SK-N-SH (cell line): ENCODE results near the gene SH3PXD2B. TPM values are rescaled to one million over a fixed set of nuclear protein-coding genes. Genes with fewer than 3 reads are reported as not detected.

Experiments used
- CTCF ChIA-PET: fragments of 300-600, 350-600 bp; formaldehyde crosslinking; extraction: SDS; loops from one replicate; lab custom pipeline; 2021; lab: Yijun Ruan, JAX
- POLR2A ChIA-PET: fragments of 350-600 bp; sonication (Branson Sonifier 250); formaldehyde crosslinking; extraction: SDS; loops from one replicate; lab custom pipeline; 2020; ENCODE audit warnings: antibody characterized with exemption, inconsistent platforms; lab: Yijun Ruan, JAX
- DNase-seq: peaks from one replicate; pipeline ENCODE4 v3.0.0; 2012
- H2AFZ ChIP-seq: fragments of 200-600 bp; sonication (generic); 2 replicates; pipeline ENCODE4 v1.8.1; 2016; ENCODE audit warnings: antibody characterized with exemption, mild to moderate bottlenecking, low read depth
- H3F3A ChIP-seq: fragments of 200-600 bp; sonication (generic); replicated peaks from 2 replicates; pipeline ENCODE3; 2016; ENCODE audit warnings: antibody characterized with exemption, mild to moderate bottlenecking; ENCODE audit not compliant: insufficient read depth
- H3K27ac ChIP-seq, 2 experiments: fragments of 200-500 bp in 1 of 2; fragments of 200-600 bp in 1 of 2; sonication (Bioruptor generic) in 1 of 2; sonication (generic), shearing (Covaris generic) in 1 of 2; 2 replicates each; pipeline versions ENCODE4 v1.5.1 to v1.6.1; 2014 to 2016; ENCODE audit warnings: low read depth in 2 of 2, inconsistent platforms in 1 of 2, low read length in 1 of 2, mild to moderate bottlenecking in 1 of 2, mixed read lengths in 1 of 2
- H3K27me3 ChIP-seq: fragments of 200-600 bp; sonication (generic), shearing (Covaris generic); 2 replicates; pipeline ENCODE4 v1.6.1; 2016; ENCODE audit warnings: mixed run types; ENCODE audit not compliant: insufficient read depth
- H3K36me3 ChIP-seq, 2 experiments: fragments of 200-500 bp in 1 of 2; fragments of 200-600 bp in 1 of 2; sonication (Bioruptor generic) in 1 of 2; sonication (generic) in 1 of 2; replicated peaks in 1 of 2; 2 replicates each; pipeline versions ENCODE3 to v1.5.1; 2014 to 2016; ENCODE audit warnings: low read length in 1 of 2, mild to moderate bottlenecking in 1 of 2; ENCODE audit not compliant: insufficient read depth in 2 of 2, control insufficient read depth in 1 of 2
- H3K4me1 ChIP-seq, 2 experiments: fragments of 200-500 bp in 1 of 2; fragments of 200-600 bp in 1 of 2; sonication (Bioruptor generic) in 1 of 2; sonication (generic), shearing (Covaris generic) in 1 of 2; 2 replicates each; pipeline versions ENCODE4 v1.5.1 to v1.6.1; 2014 to 2016; ENCODE audit warnings: low read depth in 1 of 2, low read length in 1 of 2, mixed run types in 1 of 2; ENCODE audit not compliant: insufficient read depth in 2 of 2, control insufficient read depth in 1 of 2
- H3K4me2 ChIP-seq: fragments of 200-600 bp; sonication (generic), shearing (Covaris generic); 2 replicates; pipeline ENCODE4 v1.6.1; 2017; ENCODE audit warnings: mixed run types
- H3K4me3 ChIP-seq, 2 experiments: fragments of 200-500 bp in 1 of 2; fragments of 200-600 bp in 1 of 2; sonication (Bioruptor generic) in 1 of 2; sonication (generic), shearing (Covaris generic) in 1 of 2; 2 replicates each; pipeline versions ENCODE4 v1.5.1 to v1.8.1; 2014 to 2016; ENCODE audit warnings: low read depth in 2 of 2, inconsistent platforms in 1 of 2, low read length in 1 of 2, mild to moderate bottlenecking in 1 of 2, mixed read lengths in 1 of 2, moderate library complexity in 1 of 2
- H3K79me2 ChIP-seq: fragments of 200-600 bp; sonication (generic); 2 replicates; pipeline ENCODE4 v1.8.1; 2017; ENCODE audit warnings: mild to moderate bottlenecking; ENCODE audit not compliant: insufficient read depth
- H3K9ac ChIP-seq: fragments of 200-600 bp; sonication (generic); 2 replicates; pipeline ENCODE4 v1.6.1; 2017; ENCODE audit warnings: mixed run types
- H3K9me2 ChIP-seq: fragments of 200-600 bp; sonication (generic); 2 replicates; pipeline ENCODE4 v1.6.1; 2017; ENCODE audit warnings: mixed run types
- H3K9me3 ChIP-seq: fragments of 200-600 bp; sonication (generic); 2 replicates; pipeline ENCODE4 v1.6.1; 2017; ENCODE audit warnings: mixed run types, mild to moderate bottlenecking, moderate library complexity
- H4K20me1 ChIP-seq: fragments of 200-600 bp; sonication (generic); 2 replicates; pipeline ENCODE4 v1.6.1; 2017; ENCODE audit warnings: mild to moderate bottlenecking, mixed run types; ENCODE audit not compliant: insufficient read depth
- CHD2 ChIP-seq: fragments of 150-350 bp; IDR thresholded peaks from 2 replicates; pipeline ENCODE4 v1.6.1; 2018; ENCODE audit warnings: low read length; ENCODE audit not compliant: partially characterized antibody
- EZH2phosphoT487 ChIP-seq: fragments of 200-600 bp; sonication (generic); IDR thresholded peaks from 2 replicates; pipeline ENCODE4 v1.6.1; 2017; ENCODE audit warnings: low read depth, mixed run types, mild to moderate bottlenecking, antibody characterized with exemption, moderate library complexity, borderline replicate concordance
- GATA2 ChIP-seq: sonication (generic); formaldehyde crosslinking; IDR thresholded peaks from 2 replicates; pipeline ENCODE4 v1.5.0; 2020; ENCODE audit warnings: mild to moderate bottlenecking, missing genetic modification reagents
- JUND ChIP-seq: IDR thresholded peaks from 2 replicates; pipeline ENCODE4 v1.4.0; 2012
- RAD21 ChIP-seq: IDR thresholded peaks from 2 replicates; pipeline ENCODE4 v1.6.1; 2012; ENCODE audit warnings: mild to moderate bottlenecking, low read length
- RFX5 ChIP-seq: IDR thresholded peaks from 2 replicates; pipeline ENCODE4 v1.6.1; 2012; ENCODE audit warnings: mild to moderate bottlenecking, improper control_type of control experiment, low read length
- RXRA ChIP-seq: IDR thresholded peaks from 2 replicates; pipeline ENCODE4 v1.4.0; 2012; ENCODE audit warnings: low read depth, mild to moderate bottlenecking, borderline replicate concordance
- SIN3A ChIP-seq: IDR thresholded peaks from 2 replicates; pipeline ENCODE4 v1.6.1; 2012; ENCODE audit warnings: low read depth, mild to moderate bottlenecking, low read length, moderate library complexity, borderline replicate concordance
- YY1 ChIP-seq: IDR thresholded peaks from 2 replicates; pipeline ENCODE4 v1.4.0; 2012; ENCODE audit warnings: low read depth, mild to moderate bottlenecking
- WGBS: methylation state at CpG from one replicate; pipeline ENCODE4 v1.1.6; 2017; ENCODE audit warnings: low lambda C conversion rate; 5-methylcytosine and 5-hydroxymethylcytosine counted together
- polyA plus RNA-seq, 3 experiments: library from polyadenylated mRNA; depleted of rRNA; stranded (reverse); fragments of >200 nt; gene quantifications; 2 replicates each; pipeline ENCODE4 v1.2.3, GENCODE V29; 2012
- TF ChIP-seq, protein P1 (sequence below): IDR thresholded peaks from 2 replicates; pipeline ENCODE4 v1.4.0; 2012; ENCODE audit warnings: low read depth, borderline replicate concordance
- TF ChIP-seq, protein P2 (sequence below): IDR thresholded peaks from 2 replicates; pipeline ENCODE4 v1.6.1; 2012; ENCODE audit warnings: mild to moderate bottlenecking, low read depth, low read length, moderate library complexity
- TF ChIP-seq, protein P3 (sequence below): fragments of 150-350 bp; IDR thresholded peaks from 2 replicates; pipeline ENCODE4 v1.6.1; 2017; ENCODE audit warnings: antibody characterized with exemption, low read length, low read depth, borderline replicate concordance

Gene SH3PXD2B
- polyA plus RNA-seq, 1 of the 3 experiments (the other 2 are of a cell fraction), result 15.0 TPM

DNA sequence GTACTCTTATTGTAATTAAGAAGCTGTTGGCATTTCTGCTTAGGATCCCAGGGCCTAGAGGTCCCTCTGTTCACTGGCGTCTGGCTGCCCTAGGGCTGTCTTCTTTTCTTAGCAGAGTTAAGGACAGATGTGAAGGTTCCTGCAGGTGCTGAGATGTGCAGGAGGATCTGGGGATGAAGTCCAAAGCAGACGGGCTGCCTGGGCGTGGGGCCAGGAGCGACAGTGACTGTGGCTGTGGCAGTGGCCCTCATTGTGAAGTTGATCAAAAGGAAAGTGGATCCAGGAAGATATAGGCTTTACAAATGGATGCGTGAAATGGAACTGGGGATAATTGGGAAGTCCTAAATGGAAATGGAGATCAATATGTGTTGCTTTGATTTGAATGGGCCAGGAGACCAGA is 19.1 kb upstream of the SH3PXD2B start (continued):
- TF ChIP-seq, protein P1, sequence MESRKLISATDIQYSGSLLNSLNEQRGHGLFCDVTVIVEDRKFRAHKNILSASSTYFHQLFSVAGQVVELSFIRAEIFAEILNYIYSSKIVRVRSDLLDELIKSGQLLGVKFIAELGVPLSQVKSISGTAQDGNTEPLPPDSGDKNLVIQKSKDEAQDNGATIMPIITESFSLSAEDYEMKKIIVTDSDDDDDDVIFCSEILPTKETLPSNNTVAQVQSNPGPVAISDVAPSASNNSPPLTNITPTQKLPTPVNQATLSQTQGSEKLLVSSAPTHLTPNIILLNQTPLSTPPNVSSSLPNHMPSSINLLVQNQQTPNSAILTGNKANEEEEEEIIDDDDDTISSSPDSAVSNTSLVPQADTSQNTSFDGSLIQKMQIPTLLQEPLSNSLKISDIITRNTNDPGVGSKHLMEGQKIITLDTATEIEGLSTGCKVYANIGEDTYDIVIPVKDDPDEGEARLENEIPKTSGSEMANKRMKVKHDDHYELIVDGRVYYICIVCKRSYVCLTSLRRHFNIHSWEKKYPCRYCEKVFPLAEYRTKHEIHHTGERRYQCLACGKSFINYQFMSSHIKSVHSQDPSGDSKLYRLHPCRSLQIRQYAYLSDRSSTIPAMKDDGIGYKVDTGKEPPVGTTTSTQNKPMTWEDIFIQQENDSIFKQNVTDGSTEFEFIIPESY, result no peak

DNA sequence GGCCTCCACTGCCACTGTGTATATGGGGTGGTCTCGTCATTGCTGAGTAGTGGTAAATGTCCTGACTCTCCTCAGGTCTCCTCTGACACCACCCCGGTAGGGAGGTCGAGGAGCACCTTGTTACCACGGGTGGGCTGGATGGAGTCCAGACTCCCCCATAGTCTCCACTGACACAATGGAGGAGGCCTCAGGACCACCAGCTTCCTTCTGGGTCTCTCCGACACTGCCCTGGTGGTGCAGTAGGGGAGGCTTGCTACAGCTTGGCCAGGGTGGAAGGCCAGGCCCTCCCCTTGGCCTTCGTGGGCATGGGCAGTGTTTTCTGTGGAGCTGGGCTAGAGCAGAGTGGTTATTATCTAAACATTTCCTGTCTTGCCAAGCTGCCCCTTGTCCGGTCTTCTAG is 15.4 kb upstream of the SH3PXD2B start:
- CTCF ChIA-PET, result interaction anchor here (0.9 to 1.9 kb wide), 6 partner anchors 9 to 247 kb away, joined by 3 to 6 read pairs (median 4); no protein-coding TSS in a partner anchor
- no peak overlapping the region for H3K9ac ChIP-seq
- no peak overlapping the region for H2AFZ ChIP-seq
- POLR2A ChIA-PET, result no interaction called here
- DNase-seq, result no peak
- no peaks in the 10 kb centered on the region for H3K36me3 ChIP-seq
- no peaks in the 10 kb centered on the region for H3K9me3 ChIP-seq
- H3K27ac ChIP-seq, result no peak overlapping the region
- no peak for TF ChIP-seq EZH2phosphoT487
- no peak for TF ChIP-seq SIN3A
- TF ChIP-seq, protein P2, sequence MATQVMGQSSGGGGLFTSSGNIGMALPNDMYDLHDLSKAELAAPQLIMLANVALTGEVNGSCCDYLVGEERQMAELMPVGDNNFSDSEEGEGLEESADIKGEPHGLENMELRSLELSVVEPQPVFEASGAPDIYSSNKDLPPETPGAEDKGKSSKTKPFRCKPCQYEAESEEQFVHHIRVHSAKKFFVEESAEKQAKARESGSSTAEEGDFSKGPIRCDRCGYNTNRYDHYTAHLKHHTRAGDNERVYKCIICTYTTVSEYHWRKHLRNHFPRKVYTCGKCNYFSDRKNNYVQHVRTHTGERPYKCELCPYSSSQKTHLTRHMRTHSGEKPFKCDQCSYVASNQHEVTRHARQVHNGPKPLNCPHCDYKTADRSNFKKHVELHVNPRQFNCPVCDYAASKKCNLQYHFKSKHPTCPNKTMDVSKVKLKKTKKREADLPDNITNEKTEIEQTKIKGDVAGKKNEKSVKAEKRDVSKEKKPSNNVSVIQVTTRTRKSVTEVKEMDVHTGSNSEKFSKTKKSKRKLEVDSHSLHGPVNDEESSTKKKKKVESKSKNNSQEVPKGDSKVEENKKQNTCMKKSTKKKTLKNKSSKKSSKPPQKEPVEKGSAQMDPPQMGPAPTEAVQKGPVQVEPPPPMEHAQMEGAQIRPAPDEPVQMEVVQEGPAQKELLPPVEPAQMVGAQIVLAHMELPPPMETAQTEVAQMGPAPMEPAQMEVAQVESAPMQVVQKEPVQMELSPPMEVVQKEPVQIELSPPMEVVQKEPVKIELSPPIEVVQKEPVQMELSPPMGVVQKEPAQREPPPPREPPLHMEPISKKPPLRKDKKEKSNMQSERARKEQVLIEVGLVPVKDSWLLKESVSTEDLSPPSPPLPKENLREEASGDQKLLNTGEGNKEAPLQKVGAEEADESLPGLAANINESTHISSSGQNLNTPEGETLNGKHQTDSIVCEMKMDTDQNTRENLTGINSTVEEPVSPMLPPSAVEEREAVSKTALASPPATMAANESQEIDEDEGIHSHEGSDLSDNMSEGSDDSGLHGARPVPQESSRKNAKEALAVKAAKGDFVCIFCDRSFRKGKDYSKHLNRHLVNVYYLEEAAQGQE, result no peak
- TF ChIP-seq CHD2, result no peak
- no peak for TF ChIP-seq RXRA
- TF ChIP-seq, protein P3, sequence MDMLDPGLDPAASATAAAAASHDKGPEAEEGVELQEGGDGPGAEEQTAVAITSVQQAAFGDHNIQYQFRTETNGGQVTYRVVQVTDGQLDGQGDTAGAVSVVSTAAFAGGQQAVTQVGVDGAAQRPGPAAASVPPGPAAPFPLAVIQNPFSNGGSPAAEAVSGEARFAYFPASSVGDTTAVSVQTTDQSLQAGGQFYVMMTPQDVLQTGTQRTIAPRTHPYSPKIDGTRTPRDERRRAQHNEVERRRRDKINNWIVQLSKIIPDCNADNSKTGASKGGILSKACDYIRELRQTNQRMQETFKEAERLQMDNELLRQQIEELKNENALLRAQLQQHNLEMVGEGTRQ, result no peak
- TF ChIP-seq JUND, result no peak
- TF ChIP-seq RAD21, result no peak
- TF ChIP-seq RFX5, result no peak
- TF ChIP-seq YY1, result no peak
- no peak for TF ChIP-seq GATA2 (CRISPR knock-in tag)
- no peak overlapping the region for H3K4me2 ChIP-seq
- H3K79me2 ChIP-seq, result no peaks in the 10 kb centered on the region
- no peak overlapping the region for H3K4me3 ChIP-seq
- no peaks in the 10 kb centered on the region for H3F3A ChIP-seq
- 47% methylated on average over 6 of the region's 7 CpGs for WGBS
- no peaks in the 10 kb centered on the region for H3K27me3 ChIP-seq
- H3K9me2 ChIP-seq, result no peaks in the 10 kb centered on the region
- H4K20me1 ChIP-seq, result no peaks in the 10 kb centered on the region
- peaks cover 0 to 3% of the 10 kb centered on the region in 2 experiments; a peak in 1 of 4 replicates for H3K4me1 ChIP-seq
